ENCODE measurements around the gene KRTAP3-1. TPM values are rescaled to one million over a fixed set of nuclear protein-coding genes. Genes with fewer than 3 reads are reported as not detected.

Gene KRTAP3-1
- total RNA-seq, 1 experiment from 2014 or later = not detected

DNA sequence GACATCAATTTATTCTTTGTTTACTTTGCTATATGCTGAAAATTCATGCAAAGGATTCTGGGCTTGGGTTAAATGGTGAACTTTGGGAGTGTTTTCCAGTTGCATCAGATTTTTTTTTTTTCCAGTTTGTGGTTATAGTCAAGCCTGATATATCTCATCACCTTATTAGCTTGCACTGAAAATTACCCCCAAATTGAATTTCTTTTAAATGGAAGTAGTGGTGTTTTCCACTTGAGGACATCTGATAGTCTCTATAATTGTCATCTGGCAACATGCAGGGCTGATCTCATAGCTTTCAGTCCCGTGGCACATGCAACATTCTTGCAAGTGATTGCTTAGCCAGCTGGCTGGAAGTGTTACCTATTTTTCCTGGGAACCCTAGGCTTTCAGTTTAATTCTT is 4.7 kb upstream of the KRTAP3-1 start:
- Histone ChIP-seq H3K23ac (ENCODE audit: insufficient read length, low read depth, low read length) (no peak overlapping the region), H4K20me1 (ENCODE audit: control insufficient read depth, insufficient read depth, insufficient read length) (no peaks in the 10 kb centered on the region), H2BK120ac (ENCODE audit: low read depth, low read length, poor library complexity, severe bottlenecking) (no peak overlapping the region), H3K4me2 (ENCODE audit: insufficient read depth, insufficient read length, low read length) (no peak overlapping the region), H3K27ac (ENCODE audit: insufficient read length, low read depth, low read length) (no peak overlapping the region), H3K4ac (ENCODE audit: low read depth, low read length) (no peak overlapping the region), H3K79me1 (ENCODE audit: insufficient read depth, low read depth, low read length, poor library complexity, severe bottlenecking) (no peaks in the 10 kb centered on the region), H2BK15ac (ENCODE audit: low read depth, low read length) (no peak overlapping the region), H2AFZ (ENCODE audit: low read length) (no peak overlapping the region), H2AK5ac (ENCODE audit: insufficient read length, low read length) (no peak overlapping the region), H3K27me3 (ENCODE audit: insufficient read depth, low read length) (no peaks in the 10 kb centered on the region), H3K9me3 (ENCODE audit: control insufficient read depth, low read depth, low read length) (no peaks in the 10 kb centered on the region), H4K8ac (replicated peaks; ENCODE audit: insufficient read length, low read depth, low read length) (no peak overlapping the region), H4K91ac (ENCODE audit: insufficient read length, low read depth, low read length) (no peak overlapping the region), H2BK20ac (ENCODE audit: low read depth, low read length, poor library complexity, severe bottlenecking) (no peak overlapping the region), H3K14ac (ENCODE audit: insufficient read depth, low read length) (no peak overlapping the region), H3K9ac (ENCODE audit: extremely low read depth, insufficient read length, low read length) (no peak overlapping the region), H2BK12ac (ENCODE audit: insufficient read length, low read depth, low read length) (no peak overlapping the region), H3T11ph (ENCODE audit: low read length) (no peak overlapping the region), H4K5ac (ENCODE audit: insufficient read length, low read depth, low read length) (no peak overlapping the region), H3K23me2 (ENCODE audit: insufficient read length, low read depth, low read length, poor library complexity, severe bottlenecking) (no peaks in the 10 kb centered on the region), H3K4me1 (ENCODE audit: insufficient read depth, low read length) (no peaks in the 10 kb centered on the region; the same call in 1 of the 2 replicates), H3K56ac (ENCODE audit: insufficient read length, low read depth, low read length) (no peak overlapping the region), H3K18ac (ENCODE audit: insufficient read length, low read depth, low read length) (no peak overlapping the region), H3K79me2 (ENCODE audit: insufficient read depth, low read length) (no peaks in the 10 kb centered on the region), H2BK5ac (ENCODE audit: insufficient read length, low read length) (no peak overlapping the region)
- H3K4me1 Mint-ChIP-seq = peaks cover 16 to 17% of the 10 kb centered on the region in 2 experiments
- TF ChIP-seq, protein P1, sequence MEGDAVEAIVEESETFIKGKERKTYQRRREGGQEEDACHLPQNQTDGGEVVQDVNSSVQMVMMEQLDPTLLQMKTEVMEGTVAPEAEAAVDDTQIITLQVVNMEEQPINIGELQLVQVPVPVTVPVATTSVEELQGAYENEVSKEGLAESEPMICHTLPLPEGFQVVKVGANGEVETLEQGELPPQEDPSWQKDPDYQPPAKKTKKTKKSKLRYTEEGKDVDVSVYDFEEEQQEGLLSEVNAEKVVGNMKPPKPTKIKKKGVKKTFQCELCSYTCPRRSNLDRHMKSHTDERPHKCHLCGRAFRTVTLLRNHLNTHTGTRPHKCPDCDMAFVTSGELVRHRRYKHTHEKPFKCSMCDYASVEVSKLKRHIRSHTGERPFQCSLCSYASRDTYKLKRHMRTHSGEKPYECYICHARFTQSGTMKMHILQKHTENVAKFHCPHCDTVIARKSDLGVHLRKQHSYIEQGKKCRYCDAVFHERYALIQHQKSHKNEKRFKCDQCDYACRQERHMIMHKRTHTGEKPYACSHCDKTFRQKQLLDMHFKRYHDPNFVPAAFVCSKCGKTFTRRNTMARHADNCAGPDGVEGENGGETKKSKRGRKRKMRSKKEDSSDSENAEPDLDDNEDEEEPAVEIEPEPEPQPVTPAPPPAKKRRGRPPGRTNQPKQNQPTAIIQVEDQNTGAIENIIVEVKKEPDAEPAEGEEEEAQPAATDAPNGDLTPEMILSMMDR (conservative IDR thresholded peaks at IDR 0.05) = no peak
- no peak for DNase-seq
- H3K27me3 Mint-ChIP-seq (ENCODE audit: low read depth) = no peaks in the 10 kb centered on the region
- WGBS (ENCODE audit: extremely low coverage, insufficient read length, low lambda C conversion rate) = no CpG with 5 or more reads among the region's 1 CpG
- no peak overlapping the region for H3K27ac Mint-ChIP-seq
- H3K36me3 Mint-ChIP-seq (ENCODE audit: insufficient read depth in 1 of 3, low read depth in 3 of 3) = no peaks in the 10 kb centered on the region
- H3K4me3 Mint-ChIP-seq = no peak overlapping the region
- no peaks in the 10 kb centered on the region for H3K9me3 Mint-ChIP-seq

Measured in H9 (cell line).